Activated B cell treated with CpG ODN at 0.5 μM for 24 hours (primary cell): ENCODE data around the gene KIAA0232. TPM values are rescaled to one million over a fixed set of nuclear protein-coding genes. Genes with fewer than 3 reads are reported as not detected.

ENCODE experiments used
- ATAC-seq: fragments of 200-7000 bp; cut with Tn5 transposase; one replicate; pipeline ENCODE4 v1.10.0; 2021; ENCODE audit warnings: low read depth, mild to moderate bottlenecking, moderate library complexity
- CTCF ChIA-PET: fragments of 350-600 bp; sonication (Branson Sonifier 250); formaldehyde crosslinking; loops from one replicate; lab custom pipeline; 2021; ENCODE audit warnings: antibody characterized with exemption; lab: Charles Lee
- POLR2A ChIA-PET: fragments of 350-600 bp; sonication (Branson Sonifier 250); formaldehyde crosslinking; loops from one replicate; lab custom pipeline; 2021; ENCODE audit warnings: antibody characterized with exemption; lab: Charles Lee
- DNase-seq: peaks from one replicate; pipeline ENCODE4 v3.0.0; 2022
- H3K27ac Mint-ChIP-seq: one replicate; pipeline ENCODE4 v1.8.0; 2020; ENCODE audit warnings: mixed read lengths
- H3K27me3 Mint-ChIP-seq: one replicate; pipeline ENCODE4 v1.8.0; 2021; ENCODE audit warnings: mixed read lengths
- H3K36me3 Mint-ChIP-seq: one replicate; pipeline ENCODE4 v1.8.0; 2021; ENCODE audit warnings: low read depth, mixed read lengths
- H3K4me1 Mint-ChIP-seq: one replicate; pipeline ENCODE4 v1.8.0; 2021; ENCODE audit warnings: mixed read lengths
- H3K4me3 Mint-ChIP-seq: one replicate; pipeline ENCODE4 v1.8.0; 2020; ENCODE audit warnings: mild to moderate bottlenecking, mixed read lengths
- H3K9me3 Mint-ChIP-seq: one replicate; pipeline ENCODE4 v1.8.0; 2020; ENCODE audit warnings: mixed read lengths
- intact Hi-C: fragments of 100-400 bp; cut with micrococcal nuclease; formaldehyde crosslinking; loops from one replicate; pipeline ENCODE4 v1.15.1; 2024
- total RNA-seq: library from RNA; stranded (reverse); gene quantifications from 2 replicates; pipeline ENCODE4 v1.2.3, GENCODE V29; 2022
- TF ChIP-seq, protein P1 (sequence below): fragments of 200-600 bp; IDR thresholded peaks from one replicate; pipeline ENCODE4 v1.8.0; 2022; ENCODE audit warnings: antibody characterized with exemption, mild to moderate bottlenecking

KIAA0232 gene
- total RNA-seq, 1 donor from 2014 or later, result 15.5 TPM

DNA sequence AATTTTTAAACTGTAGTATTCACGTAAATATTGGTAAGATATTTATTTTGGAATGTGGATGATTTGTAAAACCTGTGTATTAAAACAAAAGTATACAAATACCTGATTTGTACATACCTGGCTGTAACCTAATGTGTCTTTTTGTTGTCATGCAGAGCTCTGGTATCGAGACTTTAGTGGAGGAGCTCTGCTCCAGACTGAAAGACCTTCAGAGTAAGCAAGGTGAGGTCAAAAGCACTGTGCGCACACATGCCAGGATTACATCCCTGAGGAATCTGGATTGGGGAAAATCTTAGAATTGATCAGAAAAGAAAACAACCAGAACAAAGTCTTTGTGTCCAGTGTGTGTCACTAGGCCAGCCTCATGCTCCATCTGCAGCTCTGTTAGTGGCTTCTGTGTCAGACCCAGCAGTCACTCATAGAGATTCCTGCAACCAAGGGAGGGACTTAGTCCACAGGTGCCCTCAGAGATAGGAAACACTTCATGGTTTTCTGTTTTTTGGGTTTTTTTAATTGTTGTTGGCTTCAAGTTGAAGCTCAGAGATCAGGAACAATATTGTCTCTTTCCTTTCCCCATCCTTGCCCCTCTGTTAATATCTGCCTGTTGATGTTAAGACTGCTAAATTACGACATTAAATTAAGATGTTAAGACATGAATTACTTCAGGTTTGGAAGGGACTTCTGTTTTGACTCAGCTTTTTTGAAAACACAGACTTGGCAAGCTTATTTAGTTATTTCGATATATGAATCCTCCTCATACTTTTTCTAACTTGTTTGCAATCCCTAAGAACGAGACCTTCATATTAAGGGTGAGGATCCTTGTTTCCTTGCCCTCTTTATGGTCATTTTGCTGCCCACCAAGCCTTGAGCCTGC lies 74.7 kb downstream of the KIAA0232 start:
- H3K36me3 Mint-ChIP-seq, result peaks cover 48% of the 10 kb centered on the region
- POLR2A ChIA-PET, result interaction anchor here (0.7 kb wide), 1 partner anchor 9 kb away, joined by 3 read pairs; no protein-coding TSS in a partner anchor
- TF ChIP-seq, protein P1, sequence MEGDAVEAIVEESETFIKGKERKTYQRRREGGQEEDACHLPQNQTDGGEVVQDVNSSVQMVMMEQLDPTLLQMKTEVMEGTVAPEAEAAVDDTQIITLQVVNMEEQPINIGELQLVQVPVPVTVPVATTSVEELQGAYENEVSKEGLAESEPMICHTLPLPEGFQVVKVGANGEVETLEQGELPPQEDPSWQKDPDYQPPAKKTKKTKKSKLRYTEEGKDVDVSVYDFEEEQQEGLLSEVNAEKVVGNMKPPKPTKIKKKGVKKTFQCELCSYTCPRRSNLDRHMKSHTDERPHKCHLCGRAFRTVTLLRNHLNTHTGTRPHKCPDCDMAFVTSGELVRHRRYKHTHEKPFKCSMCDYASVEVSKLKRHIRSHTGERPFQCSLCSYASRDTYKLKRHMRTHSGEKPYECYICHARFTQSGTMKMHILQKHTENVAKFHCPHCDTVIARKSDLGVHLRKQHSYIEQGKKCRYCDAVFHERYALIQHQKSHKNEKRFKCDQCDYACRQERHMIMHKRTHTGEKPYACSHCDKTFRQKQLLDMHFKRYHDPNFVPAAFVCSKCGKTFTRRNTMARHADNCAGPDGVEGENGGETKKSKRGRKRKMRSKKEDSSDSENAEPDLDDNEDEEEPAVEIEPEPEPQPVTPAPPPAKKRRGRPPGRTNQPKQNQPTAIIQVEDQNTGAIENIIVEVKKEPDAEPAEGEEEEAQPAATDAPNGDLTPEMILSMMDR, result no peak
- no peak for ATAC-seq
- no peak overlapping the region for H3K27ac Mint-ChIP-seq
- peaks cover 25% of the 10 kb centered on the region for H3K4me1 Mint-ChIP-seq
- no peak for DNase-seq
- no peaks in the 10 kb centered on the region for H3K27me3 Mint-ChIP-seq
- peaks cover 3% of the 10 kb centered on the region for H3K9me3 Mint-ChIP-seq
- CTCF ChIA-PET, result interaction anchor here (1.0 to 1.3 kb wide), 2 partner anchors 16 to 17 kb away, joined by 3 to 4 read pairs; no protein-coding TSS in a partner anchor
- H3K4me3 Mint-ChIP-seq, result no peak overlapping the region
- intact Hi-C loops, result no loop called here

DNA sequence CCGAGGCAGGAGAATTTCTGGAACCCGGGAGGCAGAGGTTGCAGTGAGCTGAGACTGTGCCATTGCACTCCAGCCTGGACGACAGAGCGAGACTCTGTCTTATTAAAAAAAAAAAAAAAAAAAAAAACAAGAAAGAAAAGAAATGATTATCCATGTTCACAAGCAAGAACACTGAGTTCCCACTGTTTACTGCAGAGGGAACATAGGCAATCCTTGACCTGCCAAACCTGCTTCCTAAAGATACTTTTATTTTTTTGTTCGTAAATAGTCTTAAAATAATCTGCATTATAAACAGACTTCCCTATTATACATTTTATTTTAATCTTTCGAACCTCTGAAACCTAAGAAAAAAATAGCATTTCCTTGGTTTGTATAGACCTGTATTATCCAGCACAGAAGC lies 76.5 kb downstream of the KIAA0232 start:
- H3K36me3 Mint-ChIP-seq, result peaks cover 60% of the 10 kb centered on the region
- intact Hi-C loops, result no loop called here
- TF ChIP-seq, protein P1, result no peak

DNA sequence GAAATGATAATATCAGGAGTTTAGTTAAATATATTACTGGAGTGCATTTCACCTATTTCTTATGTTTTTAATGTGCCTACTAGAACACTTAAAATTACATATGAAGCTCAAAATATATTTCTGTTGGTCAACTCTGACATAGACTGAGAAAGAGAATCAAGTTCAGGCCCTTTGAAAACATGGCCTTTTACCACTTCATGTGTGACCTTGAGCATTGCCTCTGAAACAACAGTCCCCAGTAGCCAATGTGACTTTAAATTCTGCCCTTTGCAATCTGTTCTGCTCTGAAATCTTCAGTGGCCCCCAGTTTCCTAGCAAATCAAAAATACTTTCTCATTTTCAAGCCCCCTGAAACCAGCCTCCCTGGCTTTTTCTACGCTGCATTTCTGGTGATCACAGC lies 77.0 kb downstream of the KIAA0232 start:
- Mint-ChIP-seq H3K9me3 (no peaks in the 10 kb centered on the region), H3K27me3 (no peaks in the 10 kb centered on the region), H3K4me3 (no peak overlapping the region), H3K27ac (no peak overlapping the region), H3K4me1 (peaks cover 10% of the 10 kb centered on the region), H3K36me3 (peaks cover 62% of the 10 kb centered on the region)
- TF ChIP-seq, protein P1, result no peak
- ChIA-PET CTCF (interaction anchor here (2.0 kb wide), 1 partner anchor 14 kb away, joined by 14 read pairs; no protein-coding TSS in a partner anchor), POLR2A (no interaction called here)
- intact Hi-C loops, result no loop called here
- DNase-seq (no peak), ATAC-seq (no peak)

More for the DNA sequence above, 76.5 kb downstream of the KIAA0232 start:
- CTCF ChIA-PET, result interaction anchor here (2.0 kb wide), 1 partner anchor 15 kb away, joined by 14 read pairs; no protein-coding TSS in a partner anchor
- Mint-ChIP-seq H3K27me3 (no peaks in the 10 kb centered on the region), H3K4me1 (peaks cover 15% of the 10 kb centered on the region), H3K9me3 (no peaks in the 10 kb centered on the region), H3K4me3 (no peak overlapping the region), H3K27ac (no peak overlapping the region)
- ATAC-seq (no peak), DNase-seq (no peak)
- POLR2A ChIA-PET, result interaction anchor here (0.6 kb wide), 1 partner anchor 64 kb away, joined by 4 read pairs; no protein-coding TSS in a partner anchor

DNA sequence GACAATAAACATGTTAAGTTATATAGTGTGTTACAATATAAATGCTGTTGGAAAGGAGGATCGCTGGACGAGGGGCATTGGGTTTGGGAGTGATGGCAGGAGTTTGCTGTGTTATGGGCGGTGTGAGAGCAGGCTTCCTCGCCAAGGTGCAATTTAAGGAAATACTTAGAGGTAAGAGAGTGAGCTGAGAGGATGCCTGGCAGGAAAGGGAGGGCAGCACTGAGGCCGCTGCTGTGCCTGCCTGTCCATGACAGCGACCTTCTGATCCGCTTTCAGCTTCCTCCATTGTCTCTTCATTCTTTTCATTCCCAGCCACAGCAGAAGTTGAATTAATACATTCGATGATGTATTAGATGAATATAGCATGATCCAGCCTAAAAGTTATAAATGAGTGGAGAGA lies 85.9 kb downstream of the KIAA0232 start:
- intact Hi-C loops, result no loop called here
- no peak overlapping the region for H3K27ac Mint-ChIP-seq
- TF ChIP-seq, protein P1, result no peak
- DNase-seq (no peak), ATAC-seq (no peak)
- ChIA-PET CTCF (interaction anchor here (1.3 kb wide), 1 partner anchor 73 kb away, joined by 3 read pairs; no protein-coding TSS in a partner anchor), POLR2A (no interaction called here)
- H3K36me3 Mint-ChIP-seq, result peaks cover 61% of the 10 kb centered on the region
- H3K4me3 Mint-ChIP-seq, result no peak overlapping the region
- H3K27me3 Mint-ChIP-seq, result no peaks in the 10 kb centered on the region
- no peaks in the 10 kb centered on the region for H3K4me1 Mint-ChIP-seq
- no peaks in the 10 kb centered on the region for H3K9me3 Mint-ChIP-seq

DNA sequence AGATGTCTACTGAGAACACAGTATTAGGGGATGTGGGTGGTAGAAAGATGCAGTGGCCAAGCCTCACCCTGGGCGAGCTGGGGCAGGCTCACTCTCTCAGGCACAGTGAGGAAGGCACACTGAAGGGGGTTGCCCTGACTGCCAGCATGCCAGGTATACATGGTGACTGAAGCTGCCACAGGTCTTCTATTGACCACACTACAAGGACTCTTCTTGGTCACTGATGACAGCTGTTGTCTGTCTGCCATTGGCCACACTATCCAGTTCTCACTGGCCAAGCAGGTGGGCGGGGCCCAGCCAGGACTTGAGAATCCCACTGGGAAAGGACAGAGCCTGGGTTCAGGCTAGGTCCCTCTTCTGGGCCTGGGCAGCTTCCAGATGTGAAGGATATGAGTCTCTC lies 87.4 kb downstream of the KIAA0232 start:
- H3K4me3 Mint-ChIP-seq, result no peak overlapping the region
- POLR2A ChIA-PET, result no interaction called here
- H3K9me3 Mint-ChIP-seq, result no peaks in the 10 kb centered on the region
- no peaks in the 10 kb centered on the region for H3K27me3 Mint-ChIP-seq
- peaks cover 3% of the 10 kb centered on the region for H3K4me1 Mint-ChIP-seq
- TF ChIP-seq, protein P1, result no peak
- intact Hi-C loops, result loop anchor here (10.0 kb wide), 1 partner anchor 295 kb away; the partner anchor contains the start of gene MAN2B2
- peaks cover 59% of the 10 kb centered on the region for H3K36me3 Mint-ChIP-seq
- H3K27ac Mint-ChIP-seq, result no peak overlapping the region
- DNase-seq, result no peak
- CTCF ChIA-PET, result interaction anchor here (1.0 kb wide), 1 partner anchor 150 kb away, joined by 3 read pairs; no protein-coding TSS in a partner anchor
- no peak for ATAC-seq
